ENCODE measurements around the gene RPTOR. TPM values are rescaled to one million over a fixed set of nuclear protein-coding genes. Genes with fewer than 3 reads are reported as not detected.

Gene RPTOR, protein sequence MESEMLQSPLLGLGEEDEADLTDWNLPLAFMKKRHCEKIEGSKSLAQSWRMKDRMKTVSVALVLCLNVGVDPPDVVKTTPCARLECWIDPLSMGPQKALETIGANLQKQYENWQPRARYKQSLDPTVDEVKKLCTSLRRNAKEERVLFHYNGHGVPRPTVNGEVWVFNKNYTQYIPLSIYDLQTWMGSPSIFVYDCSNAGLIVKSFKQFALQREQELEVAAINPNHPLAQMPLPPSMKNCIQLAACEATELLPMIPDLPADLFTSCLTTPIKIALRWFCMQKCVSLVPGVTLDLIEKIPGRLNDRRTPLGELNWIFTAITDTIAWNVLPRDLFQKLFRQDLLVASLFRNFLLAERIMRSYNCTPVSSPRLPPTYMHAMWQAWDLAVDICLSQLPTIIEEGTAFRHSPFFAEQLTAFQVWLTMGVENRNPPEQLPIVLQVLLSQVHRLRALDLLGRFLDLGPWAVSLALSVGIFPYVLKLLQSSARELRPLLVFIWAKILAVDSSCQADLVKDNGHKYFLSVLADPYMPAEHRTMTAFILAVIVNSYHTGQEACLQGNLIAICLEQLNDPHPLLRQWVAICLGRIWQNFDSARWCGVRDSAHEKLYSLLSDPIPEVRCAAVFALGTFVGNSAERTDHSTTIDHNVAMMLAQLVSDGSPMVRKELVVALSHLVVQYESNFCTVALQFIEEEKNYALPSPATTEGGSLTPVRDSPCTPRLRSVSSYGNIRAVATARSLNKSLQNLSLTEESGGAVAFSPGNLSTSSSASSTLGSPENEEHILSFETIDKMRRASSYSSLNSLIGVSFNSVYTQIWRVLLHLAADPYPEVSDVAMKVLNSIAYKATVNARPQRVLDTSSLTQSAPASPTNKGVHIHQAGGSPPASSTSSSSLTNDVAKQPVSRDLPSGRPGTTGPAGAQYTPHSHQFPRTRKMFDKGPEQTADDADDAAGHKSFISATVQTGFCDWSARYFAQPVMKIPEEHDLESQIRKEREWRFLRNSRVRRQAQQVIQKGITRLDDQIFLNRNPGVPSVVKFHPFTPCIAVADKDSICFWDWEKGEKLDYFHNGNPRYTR (N-terminal part only)
- total RNA-seq: 11.6 and 12.1 TPM in 2 replicates

DNA sequence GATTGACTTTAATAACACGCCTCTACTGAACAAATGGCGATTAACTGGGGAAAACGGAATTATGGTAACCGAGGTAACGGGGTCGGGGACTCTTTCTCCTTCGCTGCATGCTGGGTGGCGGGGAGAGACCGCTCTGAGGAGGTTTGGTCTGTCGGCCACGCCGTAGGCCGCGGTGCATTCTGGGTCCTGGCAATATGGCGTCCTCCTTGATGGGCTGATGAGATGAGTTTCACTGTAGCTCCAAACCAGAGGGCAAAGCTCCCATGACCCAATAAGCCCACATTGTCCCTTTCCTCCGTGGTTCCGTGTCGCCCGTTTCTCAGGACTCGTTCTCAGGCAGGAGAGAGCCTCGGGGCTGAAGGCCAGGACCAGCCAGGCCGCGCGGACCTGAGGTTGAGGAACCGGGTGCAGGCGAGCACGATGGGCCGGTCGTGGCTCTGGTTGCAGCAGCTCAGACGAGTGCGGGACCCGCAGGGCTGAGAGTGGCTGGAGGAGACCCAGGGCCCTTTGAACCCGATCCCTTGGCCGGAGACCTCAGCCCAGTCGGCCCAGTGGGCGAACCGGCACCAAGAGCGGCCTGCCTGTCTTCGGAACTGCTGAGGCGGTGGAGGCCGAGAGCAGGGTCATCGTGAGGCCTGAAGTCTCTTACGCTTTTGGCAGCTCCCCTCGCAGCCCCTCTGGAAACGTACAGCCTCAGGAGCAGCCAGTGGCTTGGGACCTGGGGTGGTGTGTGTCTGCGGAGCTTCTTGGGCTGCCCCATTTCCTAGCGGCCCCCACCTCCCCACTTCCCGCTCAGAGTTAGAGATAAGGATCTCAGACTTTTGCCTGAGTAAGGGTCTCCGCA is at the start of gene RPTOR:
RPTOR (plus strand) TSS at position 184 of the 844 bp plus-strand sequence. CDS start 792 bp downstream, outside the sequence.

DNA sequence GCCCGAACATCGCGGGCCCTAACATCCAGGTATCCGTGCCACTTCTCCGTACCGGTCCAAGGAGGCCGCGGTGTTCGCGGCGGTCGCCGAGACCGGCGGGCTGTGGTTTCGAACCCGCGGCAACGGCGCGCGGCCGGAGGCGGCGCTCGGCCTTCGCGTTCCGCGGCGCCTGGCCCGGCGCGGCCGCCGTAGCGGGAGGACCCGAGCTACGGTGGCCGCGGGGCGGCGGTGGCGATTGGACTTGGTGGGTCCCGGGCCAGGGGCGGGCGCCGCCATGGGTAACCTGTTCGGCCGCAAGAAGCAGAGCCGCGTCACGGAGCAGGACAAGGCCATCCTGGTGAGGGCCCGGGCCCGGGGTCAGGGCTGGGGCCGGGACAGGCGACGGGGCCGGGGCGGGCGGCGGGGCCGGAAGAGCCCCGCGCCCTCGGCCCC is 447.0 kb downstream of the RPTOR start, which contains the start of gene CHMP6:
CHMP6 (plus strand) TSS at position 197 of the 432 bp plus-strand sequence; CDS start at position 275, 78 bp downstream.

Other genes starting within 250 kb of the RPTOR start
- gene ENDOV, start 129.7 kb upstream of the RPTOR start, total RNA-seq: 24.3 and 25.5 TPM in 2 replicates
- 0.11 and 0.17 TPM in 2 replicates for gene NPTX1, start 68.2 kb upstream of the RPTOR start, total RNA-seq

Measured in dermis lymphatic vessel endothelial cell (primary cell).